Smooth muscle cell (in vitro differentiated cells): Measurements from ENCODE around the gene SDK1. TPM values are rescaled to one million over a fixed set of nuclear protein-coding genes. Genes with fewer than 3 reads are reported as not detected.

Source experiments
- DNase-seq: peaks from one replicate; lab custom pipeline; 2025; ENCODE audit not compliant: unreplicated experiment; lab: John Stamatoyannopoulos, UW
- H2AFZ ChIP-seq: fragments of 200-600 bp; sonication (generic); 2 replicates; pipeline ENCODE4 v1.6.0; 2016; ENCODE audit warnings: antibody characterized with exemption, low read depth, mild to moderate bottlenecking
- H3F3A ChIP-seq: fragments of 200-600 bp; sonication (generic); 2 replicates; pipeline ENCODE4 v1.6.0; 2017; ENCODE audit warnings: antibody characterized with exemption, low read depth
- H3K27ac ChIP-seq: fragments of 200-600 bp; sonication (generic); 2 replicates; pipeline ENCODE4 v1.5.1; 2016; ENCODE audit warnings: low read depth, mild to moderate bottlenecking
- H3K27me3 ChIP-seq: fragments of 200-600 bp; sonication (generic); 2 replicates; pipeline ENCODE4 v1.6.1; 2016; ENCODE audit warnings: low read depth, mild to moderate bottlenecking
- H3K36me3 ChIP-seq: fragments of 200-600 bp; sonication (generic); 2 replicates; pipeline ENCODE4 v1.5.1; 2016; ENCODE audit warnings: low read depth
- H3K4me1 ChIP-seq: fragments of 200-600 bp; sonication (generic); 2 replicates; pipeline ENCODE4 v1.5.1; 2016; ENCODE audit warnings: low read depth
- H3K4me2 ChIP-seq: fragments of 200-600 bp; sonication (generic); 2 replicates; pipeline ENCODE4 v1.6.0; 2016; ENCODE audit warnings: mild to moderate bottlenecking
- H3K4me3 ChIP-seq: fragments of 200-600 bp; sonication (generic); 2 replicates; pipeline ENCODE4 v1.5.1; 2016; ENCODE audit warnings: mild to moderate bottlenecking
- H3K79me2 ChIP-seq: fragments of 200-600 bp; sonication (generic); 2 replicates; pipeline ENCODE4 v1.6.0; 2016; ENCODE audit warnings: low read depth, mild to moderate bottlenecking
- H3K9ac ChIP-seq: fragments of 200-600 bp; sonication (generic); 2 replicates; pipeline ENCODE4 v1.6.0; 2016; ENCODE audit warnings: low read depth
- H3K9me3 ChIP-seq: fragments of 200-600 bp; sonication (generic); replicated peaks from 2 replicates; pipeline ENCODE4 v1.5.1; 2016; ENCODE audit warnings: low read depth
- H4K20me1 ChIP-seq: fragments of 200-600 bp; sonication (generic); 2 replicates; pipeline ENCODE4 v1.6.0; 2016; ENCODE audit warnings: low read depth
- CTCF ChIP-seq: fragments of 200-600 bp; sonication (generic); IDR thresholded peaks from 2 replicates; pipeline ENCODE4 v1.5.1; 2017; ENCODE audit warnings: borderline replicate concordance, mild to moderate bottlenecking, antibody characterized with exemption; ENCODE audit not compliant: insufficient read depth, poor library complexity, severe bottlenecking
- WGBS: methylation state at CpG from one replicate; pipeline ENCODE4 v1.1.7; 2016; ENCODE audit warnings: low lambda C conversion rate; 5-methylcytosine and 5-hydroxymethylcytosine counted together
- polyA plus RNA-seq: library from polyadenylated mRNA; unstranded; fragments of >200 nt; fragmentation: Nextera tagmentation; extraction: Ambion mirVana; gene quantifications from 2 replicates; pipeline ENCODE4 v1.2.1, GENCODE V29; 2016
- total RNA-seq: library from RNA; depleted of rRNA; stranded (reverse); fragments of >200 nt; gene quantifications from 2 replicates; pipeline ENCODE4 v1.2.3, GENCODE V29; 2014

SDK1 gene
- total and polyA plus RNA-seq, 2 experiments from 2014 or later = 1.1 to 2.5 TPM

GRCh38 chr7:4265066-4265465 lies 964.0 kb downstream of the SDK1 start:
- Histone ChIP-seq H3K9ac (no peak overlapping the region), H3K9me3 (no peaks in the 10 kb centered on the region), H4K20me1 (no peaks in the 10 kb centered on the region), H3K36me3 (no peaks in the 10 kb centered on the region), H3F3A (no peaks in the 10 kb centered on the region), H3K27ac (no peak overlapping the region), H3K79me2 (no peaks in the 10 kb centered on the region), H3K27me3 (no peaks in the 10 kb centered on the region), H3K4me1 (no peaks in the 10 kb centered on the region), H3K4me2 (no peak overlapping the region), H2AFZ (no peak overlapping the region), H3K4me3 (no peak overlapping the region)
- WGBS = 97% methylated on average over 33 of the region's 43 CpGs
- no peak for TF ChIP-seq CTCF
- DNase-seq = no peak

DNA sequence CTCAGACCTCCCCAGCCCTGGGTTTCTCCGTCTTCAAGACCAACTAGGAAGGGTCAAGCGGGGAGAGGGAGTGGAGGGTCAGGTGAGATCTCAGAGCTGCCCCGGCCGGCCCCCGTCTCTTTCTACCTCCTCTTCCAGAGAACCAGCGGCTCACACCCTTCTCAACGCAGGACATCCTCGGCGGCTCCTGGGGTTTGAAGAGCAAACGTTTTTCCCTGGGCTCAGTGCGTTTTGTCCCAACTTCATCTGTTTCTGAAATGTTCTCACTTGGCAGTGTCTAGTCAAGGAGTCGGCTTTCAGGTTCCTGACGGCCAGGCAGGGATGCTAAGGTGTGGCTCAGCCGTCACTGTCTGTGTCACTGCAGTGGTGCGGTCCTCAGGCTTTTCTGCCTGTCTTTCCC lies 964.6 kb downstream of the SDK1 start:
- TF ChIP-seq CTCF = no peak
- H4K20me1 ChIP-seq = no peaks in the 10 kb centered on the region
- no peak overlapping the region for H3K9ac ChIP-seq
- no peaks in the 10 kb centered on the region for H3F3A ChIP-seq
- no peak overlapping the region for H3K4me2 ChIP-seq
- H3K79me2 ChIP-seq = no peaks in the 10 kb centered on the region
- no peak overlapping the region for H3K4me3 ChIP-seq
- no peaks in the 10 kb centered on the region for H3K27me3 ChIP-seq
- 92% methylated on average over 15 of the region's 15 CpGs for WGBS
- H3K27ac ChIP-seq = no peak overlapping the region
- no peaks in the 10 kb centered on the region for H3K9me3 ChIP-seq
- no peak overlapping the region for H2AFZ ChIP-seq
- H3K4me1 ChIP-seq = no peaks in the 10 kb centered on the region
- no peak for DNase-seq
- H3K36me3 ChIP-seq = no peaks in the 10 kb centered on the region

DNA sequence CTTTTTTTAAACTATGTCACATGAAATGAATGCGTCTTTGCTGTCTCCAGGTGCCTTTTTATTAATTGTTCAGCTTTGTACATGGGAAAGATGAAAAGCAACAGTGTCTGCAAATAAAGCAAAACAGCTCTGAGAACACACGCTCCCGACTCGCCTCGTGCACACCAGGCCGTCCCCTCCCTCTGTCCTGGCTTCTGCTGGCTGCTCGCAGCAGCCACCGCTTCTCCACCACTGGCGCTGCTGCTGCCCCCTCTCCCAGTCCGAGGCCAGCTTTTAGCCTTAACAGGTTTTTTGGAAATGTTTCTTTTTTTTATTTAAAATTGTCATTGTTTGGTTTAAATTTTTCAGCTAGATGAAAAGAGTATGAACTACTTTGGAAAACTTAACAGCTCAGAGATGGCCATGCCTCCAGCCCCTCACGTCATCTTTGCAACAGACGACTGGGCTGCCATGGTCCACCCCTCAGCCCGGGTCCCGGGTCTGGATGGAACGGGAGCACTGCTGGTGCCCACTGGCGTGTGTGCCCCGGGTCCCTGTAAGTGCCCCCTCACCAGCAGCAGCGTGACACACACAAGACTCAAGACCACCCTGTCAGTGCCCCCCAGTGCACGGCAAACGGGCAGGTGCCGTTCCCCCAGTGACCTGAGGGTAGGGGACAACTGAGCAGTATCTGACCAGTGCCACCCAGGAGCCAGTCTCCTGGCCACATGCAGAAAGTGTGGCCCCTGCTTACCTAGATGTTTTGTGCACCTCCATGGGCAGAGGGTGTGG lies 965.4 kb downstream of the SDK1 start:
- H2AFZ ChIP-seq = no peak overlapping the region
- H3K9me3 ChIP-seq = no peaks in the 10 kb centered on the region
- no peaks in the 10 kb centered on the region for H3K79me2 ChIP-seq
- H3K27me3 ChIP-seq = no peaks in the 10 kb centered on the region
- H3K4me3 ChIP-seq = no peak overlapping the region
- no peaks in the 10 kb centered on the region for H3K4me1 ChIP-seq
- 93% methylated on average over 21 of the region's 21 CpGs for WGBS
- H3K27ac ChIP-seq = no peak overlapping the region
- H3K36me3 ChIP-seq = no peaks in the 10 kb centered on the region
- H3F3A ChIP-seq = no peaks in the 10 kb centered on the region
- H3K9ac ChIP-seq = no peak overlapping the region
- no peaks in the 10 kb centered on the region for H4K20me1 ChIP-seq
- no peak overlapping the region for H3K4me2 ChIP-seq
- DNase-seq = no peak
- no peak for TF ChIP-seq CTCF
